HG02938 (cell line): ENCODE data around the gene NCSTN.

ENCODE experiments used
- ATAC-seq: cut with Tn5 transposase; IDR thresholded peaks from one replicate; pipeline ENCODE4 v1.9.1; 2021; ENCODE audit warnings: mild to moderate bottlenecking, moderate library complexity; ENCODE audit not compliant: unreplicated experiment

NCSTN gene

GRCh38 chr1:160346958-160347357 lies 3.8 kb downstream of the NCSTN start:
- ATAC-seq = no peak

GRCh38 chr1:160351629-160352028 lies 8.4 kb downstream of the NCSTN start:
- no peak for ATAC-seq

- ATAC-seq = no peak
Observed at GRCh38 chr1:160352555-160352954, 9.4 kb downstream of the NCSTN start.

GRCh38 chr1:160353223-160353622 lies 10.0 kb downstream of the NCSTN start:
- no peak for ATAC-seq

- no peak for ATAC-seq
Observed at GRCh38 chr1:160354388-160354985, 11.3 kb downstream of the NCSTN start.

GRCh38 chr1:160357286-160358002 lies 14.3 kb downstream of the NCSTN start:
- ATAC-seq = no peak

- ATAC-seq = no peak
Observed at GRCh38 chr1:160358073-160358472, 14.9 kb downstream of the NCSTN start.

- no peak for ATAC-seq
Observed at GRCh38 chr1:160359559-160360226, 16.5 kb downstream of the NCSTN start.

- ATAC-seq = no peak
Observed at GRCh38 chr1:160360227-160360695, 17.1 kb downstream of the NCSTN start.

- ATAC-seq = no peak
Observed at GRCh38 chr1:160361199-160361598, 18.0 kb downstream of the NCSTN start.

- ATAC-seq = no peak
Observed at GRCh38 chr1:160361814-160362167, 18.6 kb downstream of the NCSTN start.

- ATAC-seq = no peak
Observed at GRCh38 chr1:160362168-160362957, 19.2 kb downstream of the NCSTN start.

GRCh38 chr1:160363010-160363409 lies 19.8 kb downstream of the NCSTN start:
- no peak for ATAC-seq

- ATAC-seq = no peak
Observed at GRCh38 chr1:160363951-160364735, 21.0 kb downstream of the NCSTN start.

GRCh38 chr1:160365325-160365724 lies 22.1 kb downstream of the NCSTN start:
- ATAC-seq = no peak

- ATAC-seq = no peak
Observed at GRCh38 chr1:160366731-160367515, 23.7 kb downstream of the NCSTN start, which contains the start of gene NHLH1. NHLH1 (plus strand) TSS chr1:160367071; CDS start chr1:160370732, 3,661 bp downstream.

GRCh38 chr1:160367516-160367900 lies 24.3 kb downstream of the NCSTN start:
- no peak for ATAC-seq

GRCh38 chr1:160367934-160368923 lies 25.0 kb downstream of the NCSTN start:
- ATAC-seq = no peak
